Nephron (organoid): ENCODE data around the gene GPBP1.

Source experiments
- H3K27ac Mint-ChIP-seq, 3 experiments: 2 replicates each; pipeline ENCODE4 v1.8.0; 2020; ENCODE audit warnings: mixed read lengths in 3 of 3, mild to moderate bottlenecking in 2 of 3, moderate library complexity in 1 of 3
- H3K27me3 Mint-ChIP-seq: 2 replicates; pipeline ENCODE4 v1.8.0; 2021; ENCODE audit warnings: low read depth, mild to moderate bottlenecking, moderate library complexity, mixed read lengths
- H3K36me3 Mint-ChIP-seq: 2 replicates; pipeline ENCODE4 v1.8.0; 2020; ENCODE audit warnings: low read depth, mixed read lengths
- H3K4me1 Mint-ChIP-seq: 2 replicates; pipeline ENCODE4 v1.8.0; 2020; ENCODE audit warnings: mixed read lengths
- H3K4me3 Mint-ChIP-seq, 3 experiments: 2 replicates each; pipeline ENCODE4 v1.8.0; 2020; ENCODE audit warnings: mild to moderate bottlenecking in 3 of 3, mixed read lengths in 3 of 3, moderate library complexity in 2 of 3
- H3K9me3 Mint-ChIP-seq: 2 replicates; pipeline ENCODE4 v1.8.0; 2020; ENCODE audit warnings: mixed read lengths
- TF ChIP-seq, protein P1 (sequence below), 3 experiments: fragments of 200-600 bp; sonication (generic); IDR thresholded peaks; one replicate each; pipeline ENCODE4 v1.5.0; 2021; ENCODE audit warnings: antibody characterized with exemption in 3 of 3; ENCODE audit not compliant: unreplicated experiment in 3 of 3

The GPBP1 gene

DNA sequence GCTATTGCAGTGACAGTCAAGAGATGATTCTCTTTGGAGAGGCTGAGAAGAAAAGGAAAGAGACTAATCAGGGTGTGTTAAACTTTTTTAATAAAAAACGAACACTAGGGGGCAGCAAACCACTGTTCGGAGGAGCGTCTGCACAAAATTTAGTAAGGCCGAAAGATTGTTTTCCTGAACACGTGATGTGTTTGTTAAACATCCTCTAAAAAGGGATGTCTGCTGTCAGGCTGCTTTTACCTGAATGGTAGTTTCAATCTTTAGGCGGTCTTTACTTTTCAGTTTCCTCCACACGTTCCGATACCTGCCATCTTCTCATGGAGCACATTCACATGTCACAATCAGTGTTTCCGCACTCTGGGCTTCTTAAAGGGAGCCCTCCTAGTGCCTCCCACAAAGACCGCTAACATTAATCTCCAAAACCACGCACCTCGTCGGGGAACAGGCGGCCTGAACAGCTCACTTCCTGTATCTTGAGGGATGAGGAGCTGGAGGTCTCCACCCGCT is 125.2 kb downstream of the GPBP1 start:
- Mint-ChIP-seq H3K27me3 (peaks cover 6% of the 10 kb centered on the region), H3K27ac (peak overlapping the region; percentile 34 to 83 (median 78))

DNA sequence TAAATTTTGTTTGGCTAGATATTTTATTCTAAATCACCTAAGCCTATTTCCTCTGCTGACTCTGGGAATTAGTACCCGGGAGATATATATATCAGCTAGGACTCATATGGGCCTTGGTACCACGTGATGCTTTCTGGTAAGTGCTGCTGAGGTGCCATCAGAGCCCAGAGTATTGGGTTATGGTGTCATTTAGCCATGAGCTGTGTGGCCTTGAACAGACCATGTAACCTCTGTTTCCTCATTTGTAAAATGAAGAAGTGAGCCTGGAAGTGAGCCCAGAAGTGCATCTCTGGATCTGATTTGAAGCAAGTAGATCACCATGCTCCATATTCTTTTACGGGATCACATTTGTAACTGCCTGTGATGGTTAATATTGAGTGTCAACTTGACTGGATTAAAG is 126.1 kb downstream of the GPBP1 start:
- H3K4me1 Mint-ChIP-seq, result peaks cover 17% of the 10 kb centered on the region
- peak overlapping the region in 2 of 3 experiments; percentile 34 to 78 for H3K27ac Mint-ChIP-seq
- peaks cover 3% of the 10 kb centered on the region for H3K9me3 Mint-ChIP-seq
- TF ChIP-seq, protein P1, sequence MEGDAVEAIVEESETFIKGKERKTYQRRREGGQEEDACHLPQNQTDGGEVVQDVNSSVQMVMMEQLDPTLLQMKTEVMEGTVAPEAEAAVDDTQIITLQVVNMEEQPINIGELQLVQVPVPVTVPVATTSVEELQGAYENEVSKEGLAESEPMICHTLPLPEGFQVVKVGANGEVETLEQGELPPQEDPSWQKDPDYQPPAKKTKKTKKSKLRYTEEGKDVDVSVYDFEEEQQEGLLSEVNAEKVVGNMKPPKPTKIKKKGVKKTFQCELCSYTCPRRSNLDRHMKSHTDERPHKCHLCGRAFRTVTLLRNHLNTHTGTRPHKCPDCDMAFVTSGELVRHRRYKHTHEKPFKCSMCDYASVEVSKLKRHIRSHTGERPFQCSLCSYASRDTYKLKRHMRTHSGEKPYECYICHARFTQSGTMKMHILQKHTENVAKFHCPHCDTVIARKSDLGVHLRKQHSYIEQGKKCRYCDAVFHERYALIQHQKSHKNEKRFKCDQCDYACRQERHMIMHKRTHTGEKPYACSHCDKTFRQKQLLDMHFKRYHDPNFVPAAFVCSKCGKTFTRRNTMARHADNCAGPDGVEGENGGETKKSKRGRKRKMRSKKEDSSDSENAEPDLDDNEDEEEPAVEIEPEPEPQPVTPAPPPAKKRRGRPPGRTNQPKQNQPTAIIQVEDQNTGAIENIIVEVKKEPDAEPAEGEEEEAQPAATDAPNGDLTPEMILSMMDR (IDR thresholded peaks at IDR 0.05; ENCODE audit: unreplicated experiment in 3 of 3), result no peak
- no peak overlapping the region for H3K4me3 Mint-ChIP-seq
- no peaks in the 10 kb centered on the region for H3K27me3 Mint-ChIP-seq
- no peaks in the 10 kb centered on the region for H3K36me3 Mint-ChIP-seq

More for the DNA sequence above, 125.2 kb downstream of the GPBP1 start:
- H3K36me3 Mint-ChIP-seq, result no peaks in the 10 kb centered on the region
- peaks cover 17% of the 10 kb centered on the region for H3K4me1 Mint-ChIP-seq
- TF ChIP-seq, protein P1 (IDR thresholded peaks at IDR 0.05; ENCODE audit: unreplicated experiment in 3 of 3), result peak; percentile 68 to 75 (median 73)
- H3K9me3 Mint-ChIP-seq, result no peaks in the 10 kb centered on the region
- peak overlapping the region; percentile 4 to 38 (median 31) for H3K4me3 Mint-ChIP-seq

DNA sequence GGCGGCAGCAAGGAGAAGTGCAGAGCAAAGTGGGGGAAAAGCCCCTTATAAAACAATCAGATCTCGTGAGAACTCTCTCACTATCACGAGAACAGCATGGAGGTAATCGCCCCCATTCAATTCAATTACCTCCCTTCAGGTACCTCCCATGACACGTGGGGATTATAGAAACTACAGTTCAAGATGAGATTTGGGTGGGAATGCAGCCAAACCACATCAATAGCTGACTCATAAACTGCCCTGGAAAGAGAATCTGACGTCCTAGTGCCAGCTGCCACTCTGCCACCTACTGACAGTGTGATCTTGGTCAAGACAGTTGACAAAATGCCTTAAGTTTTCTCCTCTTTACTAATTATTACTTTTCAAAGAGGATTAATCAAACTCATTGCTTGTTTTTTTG is 128.3 kb downstream of the GPBP1 start:
- Mint-ChIP-seq H3K27ac (no peak overlapping the region), H3K4me1 (peaks cover 17% of the 10 kb centered on the region), H3K36me3 (no peaks in the 10 kb centered on the region), H3K9me3 (peaks cover 10% of the 10 kb centered on the region), H3K27me3 (no peaks in the 10 kb centered on the region), H3K4me3 (no peak overlapping the region)
- TF ChIP-seq, protein P1 (IDR thresholded peaks at IDR 0.05; ENCODE audit: unreplicated experiment in 3 of 3), result no peak

DNA sequence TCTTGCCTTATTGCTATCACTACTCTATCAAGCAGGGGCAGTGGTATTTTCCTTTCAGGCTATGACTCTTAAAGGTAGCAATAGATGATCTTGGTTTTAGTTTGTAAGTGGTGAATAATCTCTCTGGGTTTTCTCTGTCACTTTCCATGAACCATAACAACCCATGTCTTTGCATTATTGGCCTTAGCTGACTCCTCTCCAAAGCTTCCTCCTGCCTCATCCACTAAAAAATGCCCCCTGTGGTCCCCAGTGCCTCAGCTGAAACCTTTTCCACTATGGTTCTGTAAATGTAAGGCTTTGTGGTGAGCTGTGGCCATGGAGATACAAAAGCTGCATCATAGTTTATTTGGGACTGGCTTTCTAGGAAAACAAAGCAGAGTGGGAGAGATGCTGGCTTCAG is 128.8 kb downstream of the GPBP1 start:
- no peaks in the 10 kb centered on the region for H3K36me3 Mint-ChIP-seq
- H3K27me3 Mint-ChIP-seq, result no peaks in the 10 kb centered on the region
- H3K4me1 Mint-ChIP-seq, result peaks cover 17% of the 10 kb centered on the region
- H3K4me3 Mint-ChIP-seq, result no peak overlapping the region
- H3K27ac Mint-ChIP-seq, result peak overlapping the region in 1 of 3 experiments; percentile 2
- H3K9me3 Mint-ChIP-seq, result peaks cover 12% of the 10 kb centered on the region
- TF ChIP-seq, protein P1 (IDR thresholded peaks at IDR 0.05; ENCODE audit: unreplicated experiment in 3 of 3), result no peak

DNA sequence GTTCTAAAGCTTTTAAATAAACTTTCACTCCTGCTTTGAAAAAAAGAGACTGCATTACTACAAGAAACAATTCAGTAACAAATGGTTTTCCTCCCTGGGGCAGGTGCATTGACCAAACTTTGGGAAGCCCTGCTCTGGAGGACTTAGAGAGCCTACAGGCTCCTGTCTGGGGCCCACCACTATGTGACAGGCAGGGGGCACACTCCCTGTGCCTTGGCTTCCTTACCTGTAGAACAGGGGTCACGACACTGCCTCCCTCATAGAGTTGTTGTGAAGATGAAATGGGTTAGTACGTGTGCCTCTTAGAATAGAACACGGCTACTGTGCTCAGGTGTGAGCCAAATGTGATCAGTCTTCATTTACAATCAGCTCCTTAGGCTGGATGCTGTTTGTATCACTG is 130.1 kb downstream of the GPBP1 start:
- H3K9me3 Mint-ChIP-seq, result peaks cover 21% of the 10 kb centered on the region
- no peak overlapping the region for H3K27ac Mint-ChIP-seq
- no peaks in the 10 kb centered on the region for H3K27me3 Mint-ChIP-seq
- peaks cover 7% of the 10 kb centered on the region for H3K4me1 Mint-ChIP-seq
- no peak overlapping the region for H3K4me3 Mint-ChIP-seq
- peaks cover 4% of the 10 kb centered on the region for H3K36me3 Mint-ChIP-seq
- TF ChIP-seq, protein P1 (IDR thresholded peaks at IDR 0.05; ENCODE audit: unreplicated experiment in 3 of 3), result no peak

DNA sequence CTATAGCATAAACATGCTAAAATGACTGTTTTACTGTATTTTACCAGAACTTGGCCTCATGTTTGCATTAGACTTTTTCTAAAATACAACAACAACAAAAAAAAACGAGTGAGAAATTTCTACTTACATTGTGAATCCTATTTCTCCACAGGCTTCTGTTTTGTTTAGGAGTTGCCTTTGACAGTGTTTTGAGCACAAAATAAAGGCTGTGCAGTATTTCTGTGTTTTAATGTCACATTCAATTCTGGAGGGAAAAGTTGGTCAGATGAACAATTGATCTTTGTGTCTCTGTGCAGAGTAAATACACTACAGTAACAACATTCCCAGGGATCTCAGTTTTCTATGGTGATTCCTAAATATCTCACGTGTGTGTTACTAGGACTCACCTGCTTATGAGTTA is 131.1 kb downstream of the GPBP1 start:
- no peak overlapping the region for H3K27ac Mint-ChIP-seq
- H3K27me3 Mint-ChIP-seq, result no peaks in the 10 kb centered on the region
- TF ChIP-seq, protein P1 (IDR thresholded peaks at IDR 0.05; ENCODE audit: unreplicated experiment in 3 of 3), result no peak
- H3K36me3 Mint-ChIP-seq, result peaks cover 4% of the 10 kb centered on the region
- H3K4me1 Mint-ChIP-seq, result no peaks in the 10 kb centered on the region
- H3K4me3 Mint-ChIP-seq, result no peak overlapping the region
- peaks cover 25% of the 10 kb centered on the region for H3K9me3 Mint-ChIP-seq
